ENCODE measurements around the gene CT45A2. TPM values are rescaled to one million over a fixed set of nuclear protein-coding genes. Genes with fewer than 3 reads are reported as not detected.
"Not testable (repeated sequence)": the region's sequence is repeated elsewhere in the genome, so short reads cannot be mapped to it uniquely, and the experiment has no call there.

CT45A2 gene, protein sequence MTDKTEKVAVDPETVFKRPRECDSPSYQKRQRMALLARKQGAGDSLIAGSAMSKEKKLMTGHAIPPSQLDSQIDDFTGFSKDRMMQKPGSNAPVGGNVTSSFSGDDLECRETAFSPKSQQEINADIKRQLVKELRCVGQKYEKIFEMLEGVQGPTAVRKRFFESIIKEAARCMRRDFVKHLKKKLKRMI
- total RNA-seq: not detected

DNA sequence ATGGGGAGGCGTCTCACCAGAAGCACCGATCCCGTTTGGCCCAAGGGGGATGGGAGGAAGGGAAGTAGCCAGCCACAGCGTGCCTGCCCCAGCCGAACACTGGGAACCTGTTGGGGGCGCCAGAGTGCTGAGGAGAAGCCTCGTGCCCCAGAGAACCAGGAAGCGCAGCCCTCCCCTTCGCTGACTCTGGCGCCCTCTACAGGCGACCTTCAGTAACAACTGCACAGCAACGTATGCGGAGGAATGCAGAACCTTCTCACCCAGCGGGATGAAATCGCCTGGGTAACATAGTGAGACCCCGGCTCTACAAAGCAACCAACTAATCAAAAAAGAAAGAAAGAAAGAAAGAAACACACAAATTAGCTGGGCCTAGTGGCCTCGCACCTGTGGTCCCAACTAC is at the start of gene CT45A2:
TSS of gene CT45A2 (minus strand) at position 101 of the 400 bp plus-strand sequence. CDS start 3,747 bp downstream, outside the sequence.
- not testable (repeated sequence) for H3K27me3 Mint-ChIP-seq; H3K4me1 Mint-ChIP-seq; H3K4me3 Mint-ChIP-seq; H3K36me3 Mint-ChIP-seq (ENCODE audit: low read depth); H3K9me3 Mint-ChIP-seq; H3K27ac Mint-ChIP-seq; ATAC-seq (replicated peaks)

DNA sequence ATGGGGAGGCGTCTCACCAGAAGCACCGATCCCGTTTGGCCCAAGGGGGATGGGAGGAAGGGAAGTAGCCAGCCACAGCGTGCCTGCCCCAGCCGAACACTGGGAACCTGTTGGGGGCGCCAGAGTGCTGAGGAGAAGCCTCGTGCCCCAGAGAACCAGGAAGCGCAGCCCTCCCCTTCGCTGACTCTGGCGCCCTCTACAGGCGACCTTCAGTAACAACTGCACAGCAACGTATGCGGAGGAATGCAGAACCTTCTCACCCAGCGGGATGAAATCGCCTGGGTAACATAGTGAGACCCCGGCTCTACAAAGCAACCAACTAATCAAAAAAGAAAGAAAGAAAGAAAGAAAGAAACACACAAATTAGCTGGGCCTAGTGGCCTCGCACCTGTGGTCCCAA is 34.6 kb upstream of the CT45A2 start, which contains the start of gene CT45A8:
TSS of gene CT45A8 (minus strand) at position 101 of the 400 bp plus-strand sequence. CDS start 3,755 bp downstream, outside the sequence.
- H3K27ac Mint-ChIP-seq; H3K4me3 Mint-ChIP-seq; H3K27me3 Mint-ChIP-seq; ATAC-seq (replicated peaks); H3K4me1 Mint-ChIP-seq; H3K36me3 Mint-ChIP-seq (ENCODE audit: low read depth); H3K9me3 Mint-ChIP-seq: not testable (repeated sequence)

DNA sequence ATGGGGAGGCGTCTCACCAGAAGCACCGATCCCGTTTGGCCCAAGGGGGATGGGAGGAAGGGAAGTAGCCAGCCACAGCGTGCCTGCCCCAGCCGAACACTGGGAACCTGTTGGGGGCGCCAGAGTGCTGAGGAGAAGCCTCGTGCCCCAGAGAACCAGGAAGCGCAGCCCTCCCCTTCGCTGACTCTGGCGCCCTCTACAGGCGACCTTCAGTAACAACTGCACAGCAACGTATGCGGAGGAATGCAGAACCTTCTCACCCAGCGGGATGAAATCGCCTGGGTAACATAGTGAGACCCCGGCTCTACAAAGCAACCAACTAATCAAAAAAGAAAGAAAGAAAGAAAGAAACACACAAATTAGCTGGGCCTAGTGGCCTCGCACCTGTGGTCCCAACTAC is 17.4 kb upstream of the CT45A2 start, which contains the start of gene CT45A7:
TSS of gene CT45A7 (minus strand) at position 101 of the 400 bp plus-strand sequence. CDS start 3,747 bp downstream, outside the sequence.
- H3K27me3 Mint-ChIP-seq; H3K4me3 Mint-ChIP-seq; H3K4me1 Mint-ChIP-seq; ATAC-seq (replicated peaks); H3K36me3 Mint-ChIP-seq (ENCODE audit: low read depth); H3K9me3 Mint-ChIP-seq; H3K27ac Mint-ChIP-seq: not testable (repeated sequence)

DNA sequence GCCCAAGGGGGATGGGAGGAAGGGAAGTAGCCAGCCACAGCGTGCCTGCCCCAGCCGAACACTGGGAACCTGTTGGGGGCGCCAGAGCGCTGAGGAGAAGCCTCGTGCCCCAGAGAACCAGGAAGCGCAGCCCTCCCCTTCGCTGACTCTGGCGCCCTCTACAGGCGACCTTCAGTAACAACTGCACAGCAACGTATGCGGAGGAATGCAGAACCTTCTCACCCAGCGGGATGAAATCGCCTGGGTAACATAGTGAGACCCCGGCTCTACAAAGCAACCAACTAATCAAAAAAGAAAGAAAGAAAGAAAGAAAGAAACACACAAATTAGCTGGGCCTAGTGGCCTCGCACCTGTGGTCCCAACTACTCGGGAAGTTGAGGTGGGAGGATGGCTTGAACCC is 17.1 kb downstream of the CT45A2 start, which contains the start of gene CT45A6:
TSS of gene CT45A6 (minus strand) at position 101 of the 400 bp plus-strand sequence. CDS start 3,794 bp downstream, outside the sequence.
- H3K27ac Mint-ChIP-seq; H3K9me3 Mint-ChIP-seq; ATAC-seq (replicated peaks); H3K36me3 Mint-ChIP-seq (ENCODE audit: low read depth); H3K27me3 Mint-ChIP-seq; H3K4me3 Mint-ChIP-seq; H3K4me1 Mint-ChIP-seq: not testable (repeated sequence)

DNA sequence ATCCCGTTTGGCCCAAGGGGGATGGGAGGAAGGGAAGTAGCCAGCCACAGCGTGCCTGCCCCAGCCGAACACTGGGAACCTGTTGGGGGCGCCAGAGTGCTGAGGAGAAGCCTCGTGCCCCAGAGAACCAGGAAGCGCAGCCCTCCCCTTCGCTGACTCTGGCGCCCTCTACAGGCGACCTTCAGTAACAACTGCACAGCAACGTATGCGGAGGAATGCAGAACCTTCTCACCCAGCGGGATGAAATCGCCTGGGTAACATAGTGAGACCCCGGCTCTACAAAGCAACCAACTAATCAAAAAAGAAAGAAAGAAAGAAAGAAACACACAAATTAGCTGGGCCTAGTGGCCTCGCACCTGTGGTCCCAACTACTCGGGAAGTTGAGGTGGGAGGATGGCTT is 34.4 kb downstream of the CT45A2 start, which contains the start of gene CT45A5:
TSS of gene CT45A5 (minus strand) at position 101 of the 400 bp plus-strand sequence. CDS start 3,774 bp downstream, outside the sequence.
- not testable (repeated sequence) for H3K4me3 Mint-ChIP-seq; H3K9me3 Mint-ChIP-seq; ATAC-seq (replicated peaks); H3K4me1 Mint-ChIP-seq; H3K27ac Mint-ChIP-seq; H3K27me3 Mint-ChIP-seq; H3K36me3 Mint-ChIP-seq (ENCODE audit: low read depth)

DNA sequence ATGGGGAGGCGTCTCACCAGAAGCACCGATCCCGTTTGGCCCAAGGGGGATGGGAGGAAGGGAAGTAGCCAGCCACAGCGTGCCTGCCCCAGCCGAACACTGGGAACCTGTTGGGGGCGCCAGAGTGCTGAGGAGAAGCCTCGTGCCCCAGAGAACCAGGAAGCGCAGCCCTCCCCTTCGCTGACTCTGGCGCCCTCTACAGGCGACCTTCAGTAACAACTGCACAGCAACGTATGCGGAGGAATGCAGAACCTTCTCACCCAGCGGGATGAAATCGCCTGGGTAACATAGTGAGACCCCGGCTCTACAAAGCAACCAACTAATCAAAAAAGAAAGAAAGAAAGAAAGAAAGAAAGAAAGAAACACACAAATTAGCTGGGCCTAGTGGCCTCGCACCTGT is 51.7 kb downstream of the CT45A2 start, which contains the start of gene CT45A3:
TSS of gene CT45A3 (minus strand) at position 101 of the 400 bp plus-strand sequence. CDS start 3,747 bp downstream, outside the sequence.
- not testable (repeated sequence) for H3K27ac Mint-ChIP-seq; H3K27me3 Mint-ChIP-seq; H3K36me3 Mint-ChIP-seq (ENCODE audit: low read depth); H3K9me3 Mint-ChIP-seq; ATAC-seq (replicated peaks); H3K4me1 Mint-ChIP-seq; H3K4me3 Mint-ChIP-seq

Other genes starting within 250 kb of the CT45A2 start
- not detected for gene CT45A1, start 106.4 kb downstream of the CT45A2 start, total RNA-seq
- gene CT45A3, start 51.8 kb downstream of the CT45A2 start, total RNA-seq: not detected
- not detected for gene CT45A5, start 34.5 kb downstream of the CT45A2 start, total RNA-seq
- not detected for gene CT45A6, start 17.2 kb downstream of the CT45A2 start, total RNA-seq
- gene CT45A7, start 17.3 kb upstream of the CT45A2 start, total RNA-seq: not detected
- not detected for gene CT45A8, start 34.5 kb upstream of the CT45A2 start, total RNA-seq
- gene CT45A9, start 51.8 kb upstream of the CT45A2 start, total RNA-seq: not detected
- not detected for gene CT45A10, start 73.4 kb upstream of the CT45A2 start, total RNA-seq
- not detected for gene SAGE1, start 73.7 kb upstream of the CT45A2 start, total RNA-seq
- gene MMGT1, start 154.0 kb upstream of the CT45A2 start, total RNA-seq: 10 to 100 TPM; 14.6 to 17.7 TPM
- gene SLC9A6, start 165.4 kb upstream of the CT45A2 start, total RNA-seq: 10 to 100 TPM in 1 of 2 donors, 1 to 10 TPM in 1; 9.6 to 15.0 TPM

Measured in activated T-helper 17 cell treated with anti-CD3 and anti-CD28 coated beads, Interleukin-2, amount 50 U/mL, for 72 hours (primary cell).